HG03558 (cell line): ENCODE measurements around the gene CCNI2.

Experiments
- ATAC-seq: cut with Tn5 transposase; IDR thresholded peaks from one replicate; pipeline ENCODE4 v1.9.1; 2021; ENCODE audit warnings: moderate number of reproducible peaks; ENCODE audit not compliant: unreplicated experiment; ENCODE audit errors: extremely low read depth

The CCNI2 gene

DNA sequence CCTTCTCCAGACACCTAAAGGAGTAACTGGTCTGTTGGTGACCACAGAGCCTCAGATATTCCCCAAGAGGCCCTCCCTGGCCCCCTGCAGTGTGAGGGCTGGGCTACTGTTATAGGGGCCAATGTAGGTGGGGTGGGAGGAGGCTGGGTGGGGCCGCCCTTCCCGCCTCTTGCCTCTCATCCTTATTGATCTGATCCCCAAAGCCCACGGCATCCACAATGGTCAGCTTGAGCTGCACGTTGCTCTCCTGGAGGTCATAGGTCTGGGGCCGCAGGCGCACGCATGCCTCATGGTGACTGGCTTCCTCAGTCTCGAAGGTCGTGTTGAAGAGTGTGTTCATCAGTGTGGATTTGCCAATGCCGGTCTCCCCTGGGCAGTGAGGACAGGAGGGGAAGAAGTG lies 16.8 kb downstream of the CCNI2 start:
- no peak for ATAC-seq

DNA sequence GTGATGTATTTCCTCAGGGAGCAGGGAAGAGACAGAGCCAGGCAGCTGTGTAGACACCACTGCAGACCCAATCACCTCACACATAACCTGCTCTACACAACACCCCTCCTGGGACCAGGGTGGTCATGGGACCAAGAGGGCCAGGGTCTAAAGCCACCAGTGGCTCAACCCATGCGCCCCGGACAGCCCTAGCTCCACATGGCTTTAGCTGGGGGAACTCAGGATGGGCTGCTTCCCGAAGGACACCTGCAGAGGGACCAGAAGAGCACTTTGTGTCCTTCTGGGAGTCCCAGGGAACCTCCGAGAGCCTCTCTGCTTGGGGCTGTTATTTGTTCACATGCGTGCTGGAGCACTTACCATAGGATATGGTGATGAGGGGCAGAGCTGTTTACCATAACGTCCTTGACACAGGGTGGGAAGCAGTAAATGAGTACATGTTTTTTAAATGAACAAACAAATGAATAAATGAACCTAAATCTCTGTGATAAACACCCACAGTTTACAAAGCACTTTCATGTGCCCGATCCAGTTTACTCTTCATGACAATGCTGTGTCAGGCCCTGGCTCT lies 17.5 kb downstream of the CCNI2 start:
- no peak for ATAC-seq

DNA sequence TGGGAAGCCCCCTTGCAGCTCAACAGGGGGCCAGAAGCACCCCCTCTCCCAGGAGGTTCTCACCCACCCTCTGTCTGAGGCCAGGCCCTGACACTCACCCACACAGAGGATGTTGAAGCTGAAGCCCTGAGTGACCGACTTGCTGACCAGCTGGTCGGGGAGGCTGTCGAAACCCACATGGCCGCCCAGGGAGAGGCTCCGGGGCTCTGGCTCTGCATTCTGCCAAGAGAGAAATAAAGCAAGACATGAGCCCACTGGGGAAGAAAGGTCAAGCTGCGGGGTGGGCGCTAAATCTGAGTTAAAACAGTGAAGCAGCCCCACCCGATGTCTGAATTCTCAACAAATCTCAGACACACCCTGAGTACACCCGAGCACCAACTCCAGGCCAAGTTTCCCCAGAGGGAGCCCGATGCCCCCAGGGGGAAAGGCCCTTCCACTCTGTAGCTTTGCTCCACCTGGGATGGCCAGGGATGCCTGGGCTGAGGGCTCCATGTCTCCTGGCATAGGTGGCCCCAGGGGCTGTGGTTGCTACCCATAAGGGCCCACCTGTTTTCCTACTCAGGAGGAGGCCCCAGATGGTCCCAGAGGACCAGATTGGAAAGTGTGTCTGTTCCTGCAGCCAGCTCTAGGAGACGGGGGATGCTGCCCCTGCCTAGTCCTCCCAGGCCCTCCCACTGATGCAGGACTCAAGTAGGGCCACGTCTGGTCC lies 18.2 kb downstream of the CCNI2 start:
- no peak for ATAC-seq

- no peak for ATAC-seq
Observed at GRCh38 chr5:132766020-132766805, 19.0 kb downstream of the CCNI2 start.

GRCh38 chr5:132766806-132767055 lies 19.5 kb downstream of the CCNI2 start:
- no peak for ATAC-seq

- no peak for ATAC-seq
Observed at GRCh38 chr5:132767150-132767549, 19.9 kb downstream of the CCNI2 start.

DNA sequence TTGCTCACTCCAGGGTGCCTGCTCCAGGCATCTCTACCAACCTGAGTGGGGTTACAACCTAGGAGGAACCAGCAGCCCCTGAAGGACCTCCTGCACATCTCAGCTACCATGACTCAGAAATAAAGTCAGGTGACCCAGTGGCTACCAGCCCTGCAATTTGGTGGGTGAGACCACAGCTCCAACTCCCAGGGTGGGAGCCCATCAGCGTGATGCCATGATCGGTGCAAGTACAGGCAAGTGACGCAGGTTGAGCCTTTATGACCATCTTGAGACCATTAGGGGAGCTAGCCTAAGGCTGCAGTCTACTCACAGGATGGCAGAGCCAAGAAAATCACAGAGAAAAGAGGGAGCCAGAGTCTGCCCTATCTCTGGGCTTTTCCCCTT lies 21.3 kb downstream of the CCNI2 start:
- no peak for ATAC-seq

GRCh38 chr5:132770476-132771159 lies 23.4 kb downstream of the CCNI2 start:
- no peak for ATAC-seq

DNA sequence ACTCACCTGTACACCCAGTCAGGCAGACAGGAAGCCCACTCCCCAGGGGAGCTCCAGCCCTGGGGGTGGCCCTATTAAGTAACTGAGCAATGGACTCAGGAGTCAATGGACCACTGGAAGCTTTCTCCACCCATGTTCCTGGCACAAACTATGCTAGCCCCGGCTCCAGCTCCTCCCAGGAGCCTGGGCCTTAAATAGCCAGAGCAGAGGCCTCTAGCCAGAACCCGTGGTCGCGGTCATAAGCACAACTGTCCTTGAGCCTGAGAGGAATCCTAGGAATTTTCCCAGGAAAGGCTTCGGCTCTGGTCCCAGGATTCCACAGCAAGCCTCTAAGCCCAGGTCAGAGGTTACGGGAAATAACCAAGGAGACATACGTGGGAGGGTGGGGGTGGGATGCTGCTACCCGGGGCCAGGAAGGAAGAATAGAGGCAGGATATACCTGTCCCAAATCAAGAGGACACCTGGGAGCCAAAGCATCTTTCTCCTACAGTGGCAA lies 24.3 kb downstream of the CCNI2 start:
- ATAC-seq, result no peak

- no peak for ATAC-seq
Observed at GRCh38 chr5:132772291-132773070, 25.3 kb downstream of the CCNI2 start.

- no peak for ATAC-seq
Observed at GRCh38 chr5:132773114-132773513, 25.9 kb downstream of the CCNI2 start.

GRCh38 chr5:132773601-132774355 lies 26.6 kb downstream of the CCNI2 start:
- ATAC-seq, result no peak

DNA sequence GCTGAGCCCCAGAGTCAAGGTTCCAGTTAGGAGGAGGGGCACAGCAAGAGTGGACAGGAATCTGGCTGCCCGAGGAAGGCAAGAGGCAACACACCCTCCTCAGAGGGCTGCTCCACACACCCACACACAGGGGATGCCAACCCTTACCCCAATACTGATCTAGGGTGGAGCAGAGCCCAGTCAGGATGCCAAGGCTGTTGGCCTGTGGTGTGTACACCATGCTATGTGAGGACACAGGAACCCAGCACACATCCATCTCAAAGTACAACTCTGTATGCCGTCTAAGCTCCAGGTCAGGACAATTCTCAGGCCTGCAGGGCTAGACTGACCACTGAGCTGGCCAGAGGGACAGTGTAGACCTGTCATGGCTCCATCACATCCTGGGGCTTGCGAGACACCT lies 27.2 kb downstream of the CCNI2 start:
- ATAC-seq, result no peak

DNA sequence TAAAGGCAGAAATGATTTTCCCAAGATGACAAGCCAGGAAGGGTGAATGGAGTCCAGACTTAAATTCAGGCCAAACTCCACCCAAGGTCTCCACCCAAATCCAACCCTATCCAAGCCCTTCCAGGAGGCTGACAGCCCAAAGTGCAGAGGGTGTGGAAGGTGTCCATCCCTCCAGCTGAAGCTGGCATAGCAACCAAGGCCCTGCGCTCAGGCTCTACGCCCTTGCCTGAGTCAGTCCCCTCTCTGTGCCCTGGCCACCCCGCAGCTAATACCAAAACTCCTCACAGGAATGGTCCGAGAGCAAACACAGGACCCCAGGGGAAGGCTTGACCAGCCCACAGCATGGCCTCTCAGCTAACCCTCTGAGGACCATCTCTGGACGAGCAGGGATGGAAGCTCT lies 27.7 kb downstream of the CCNI2 start:
- no peak for ATAC-seq

DNA sequence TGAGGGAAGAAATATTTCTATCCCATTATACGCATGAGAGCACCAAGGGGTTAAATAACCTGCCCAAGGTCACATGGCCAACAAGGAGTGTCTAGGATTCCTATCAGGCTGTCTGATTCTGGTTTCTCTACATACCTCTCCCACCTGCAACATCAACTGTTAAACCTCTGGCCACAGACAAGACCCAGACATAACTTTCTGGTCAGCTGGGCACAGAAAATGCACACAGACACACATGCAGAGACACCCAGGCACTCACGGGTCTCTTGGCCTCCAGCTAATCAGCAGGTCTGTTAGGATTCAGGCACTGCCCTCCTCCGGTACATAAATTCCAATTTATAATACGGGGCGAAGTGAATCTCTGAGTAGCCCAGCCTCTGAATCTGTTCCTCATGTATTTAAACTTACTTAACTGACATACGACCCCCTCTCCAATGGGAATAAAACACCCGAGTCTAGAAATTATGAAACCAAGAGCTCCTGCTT lies 28.3 kb downstream of the CCNI2 start:
- ATAC-seq, result no peak

- no peak for ATAC-seq
Observed at GRCh38 chr5:132776131-132776937, 29.1 kb downstream of the CCNI2 start.

- ATAC-seq, result no peak
Observed at GRCh38 chr5:132776938-132777208, 29.6 kb downstream of the CCNI2 start.

GRCh38 chr5:132777209-132778069 lies 30.2 kb downstream of the CCNI2 start, which contains the start of gene SEPTIN8:
Gene SEPTIN8 (minus strand): TSS chr5:132777239. CDS start chr5:132777137, 102 bp downstream.
- no peak for ATAC-seq
